ENCODE measurements around the gene RALGAPA1. TPM values are rescaled to one million over a fixed set of nuclear protein-coding genes. Genes with fewer than 3 reads are reported as not detected.

Gene RALGAPA1
- polyA plus RNA-seq, 1 donor from 2014 or later, result 24.6 TPM

DNA sequence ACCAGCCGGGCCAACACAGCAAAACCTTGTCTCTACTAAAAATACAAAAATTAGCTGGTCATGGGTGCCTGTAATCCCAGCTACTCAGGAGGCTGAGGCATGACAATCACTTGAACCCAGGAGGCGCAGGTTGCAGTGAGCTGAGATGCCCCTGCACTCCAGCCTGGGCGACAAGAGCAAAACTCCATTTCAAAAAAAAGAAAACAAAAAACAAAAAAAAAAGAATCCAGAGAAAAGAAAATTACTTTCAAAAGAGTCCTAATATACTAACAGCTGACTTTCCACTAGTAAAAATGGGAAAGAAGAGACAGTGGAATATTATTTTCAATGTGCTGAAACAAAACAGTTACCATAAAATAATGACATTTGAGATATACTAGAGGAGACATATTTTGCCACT lies 283.4 kb downstream of the RALGAPA1 start:
- Mint-ChIP-seq H3K4me1 (no peaks in the 10 kb centered on the region), H3K27ac (no peak overlapping the region), H3K27me3 (peaks cover 12% of the 10 kb centered on the region), H3K4me3 (no peak overlapping the region), H3K9me3 (peaks cover 0 to 3% (median 0%) of the 10 kb centered on the region in 3 donors), H3K36me3 (no peaks in the 10 kb centered on the region)

DNA sequence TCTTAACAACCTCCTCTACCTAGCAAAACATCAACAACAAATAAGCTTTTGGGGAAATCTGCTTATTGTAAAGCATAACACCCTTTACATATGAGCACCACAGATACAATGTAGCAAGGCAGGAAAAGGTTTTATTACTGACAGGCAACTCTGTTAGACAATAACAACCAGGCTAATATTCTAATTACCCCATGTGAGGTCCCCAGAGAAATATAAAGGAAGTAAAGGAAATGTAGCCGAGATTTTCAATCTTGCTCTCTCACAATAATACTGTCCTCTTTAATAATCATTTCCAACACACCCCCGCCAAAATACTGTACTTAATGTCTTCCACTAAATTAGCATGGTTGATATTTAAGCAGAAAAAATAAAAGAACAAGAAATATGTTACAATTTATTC lies 289.1 kb downstream of the RALGAPA1 start:
- H3K36me3 Mint-ChIP-seq, result no peaks in the 10 kb centered on the region
- peaks cover 0 to 3% (median 0%) of the 10 kb centered on the region in 3 donors for H3K9me3 Mint-ChIP-seq
- peaks cover 0 to 5% (median 5%) of the 10 kb centered on the region in 3 donors for H3K4me1 Mint-ChIP-seq
- H3K4me3 Mint-ChIP-seq, result no peak overlapping the region
- no peak overlapping the region for H3K27ac Mint-ChIP-seq
- peaks cover 1% of the 10 kb centered on the region for H3K27me3 Mint-ChIP-seq

DNA sequence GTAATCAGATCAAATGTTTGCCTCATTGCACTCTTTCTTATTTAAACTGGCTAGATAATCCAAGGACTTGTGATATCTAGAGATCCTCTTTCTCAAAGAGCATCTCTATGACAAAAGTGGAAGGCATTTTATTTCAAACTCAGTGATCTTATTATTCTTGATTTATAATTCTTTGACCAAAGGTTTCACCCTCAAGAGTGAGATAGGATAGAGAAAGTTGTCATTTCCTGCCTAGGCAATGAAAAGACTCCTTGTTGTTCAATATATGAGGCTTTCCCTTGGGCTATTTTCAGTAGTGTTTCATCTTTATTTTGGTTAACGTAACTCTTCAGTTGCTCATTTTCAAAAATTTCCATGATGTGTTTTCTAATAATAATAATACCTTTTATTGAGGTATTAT lies 293.2 kb downstream of the RALGAPA1 start:
- Mint-ChIP-seq H3K4me3 (no peak overlapping the region), H3K27ac (no peak overlapping the region), H3K27me3 (no peaks in the 10 kb centered on the region), H3K9me3 (no peaks in the 10 kb centered on the region), H3K4me1 (peaks cover 0 to 5% (median 5%) of the 10 kb centered on the region in 3 donors), H3K36me3 (peaks cover 2% of the 10 kb centered on the region)

DNA sequence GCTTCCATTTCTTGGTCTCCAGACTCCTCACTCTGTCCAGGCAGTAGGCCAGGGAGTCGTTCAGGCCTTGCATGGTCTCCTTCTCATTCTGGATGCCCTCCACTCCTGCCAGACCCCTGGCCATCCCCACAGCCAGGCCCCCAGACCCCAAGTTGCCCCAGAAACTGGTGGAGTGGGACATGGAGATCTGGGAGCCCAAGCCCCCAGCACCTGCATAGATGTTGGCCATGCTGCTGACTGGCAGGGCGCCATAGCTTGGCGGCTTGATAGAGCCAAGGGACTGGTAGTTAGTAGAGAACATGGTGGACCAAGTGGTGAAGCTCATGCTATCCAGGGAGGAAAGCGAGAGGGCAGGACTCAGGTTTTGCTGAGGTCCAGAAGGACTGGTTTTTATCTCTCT lies 296.3 kb downstream of the RALGAPA1 start:
- no peaks in the 10 kb centered on the region for H3K9me3 Mint-ChIP-seq
- H3K4me1 Mint-ChIP-seq, result no peaks in the 10 kb centered on the region
- H3K4me3 Mint-ChIP-seq, result no peak overlapping the region
- H3K36me3 Mint-ChIP-seq, result peaks cover 2% of the 10 kb centered on the region
- H3K27ac Mint-ChIP-seq, result no peak overlapping the region
- no peaks in the 10 kb centered on the region for H3K27me3 Mint-ChIP-seq

DNA sequence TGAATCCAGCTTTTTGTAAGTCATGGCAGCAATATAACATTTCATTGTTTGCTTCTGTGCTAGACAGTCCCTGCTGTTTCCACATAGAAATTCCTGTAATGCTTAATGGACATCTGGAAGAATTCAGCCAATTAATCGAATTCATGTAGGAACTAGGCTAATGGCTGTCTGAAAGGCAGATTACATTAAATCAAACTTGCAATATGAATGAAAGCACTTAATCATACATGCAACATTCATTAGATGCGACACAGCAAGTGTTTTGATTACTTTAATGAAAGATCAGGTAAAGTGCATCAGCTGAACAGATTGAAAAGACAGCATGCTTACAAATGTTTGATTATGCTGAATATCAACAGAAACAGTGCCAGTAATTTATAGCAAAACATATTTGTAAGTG lies 299.2 kb downstream of the RALGAPA1 start:
- no peak overlapping the region for H3K27ac Mint-ChIP-seq
- no peaks in the 10 kb centered on the region for H3K9me3 Mint-ChIP-seq
- no peaks in the 10 kb centered on the region for H3K27me3 Mint-ChIP-seq
- H3K4me1 Mint-ChIP-seq, result no peaks in the 10 kb centered on the region
- peaks cover 2% of the 10 kb centered on the region for H3K36me3 Mint-ChIP-seq
- no peak overlapping the region for H3K4me3 Mint-ChIP-seq

DNA sequence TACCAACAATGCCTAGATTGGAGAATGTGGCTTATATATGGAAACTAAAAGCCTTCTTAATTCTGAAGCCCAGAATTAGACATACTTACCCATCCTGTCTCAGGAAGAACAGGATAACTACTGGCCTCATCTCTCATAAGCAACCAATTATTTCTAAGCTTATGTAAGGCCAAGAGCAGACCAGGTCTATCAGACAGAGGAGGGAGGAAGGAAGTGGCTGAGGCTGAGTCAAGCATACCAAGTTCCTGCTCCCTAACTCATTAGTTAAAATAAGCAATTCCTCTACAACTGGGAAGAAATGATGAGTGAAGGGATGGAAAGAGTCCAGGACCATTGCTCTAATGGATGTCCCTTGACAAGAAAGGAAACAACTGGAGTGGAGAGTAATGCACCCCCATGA lies 302.2 kb downstream of the RALGAPA1 start:
- Mint-ChIP-seq H3K27me3 (no peaks in the 10 kb centered on the region), H3K27ac (no peak overlapping the region), H3K4me3 (no peak overlapping the region), H3K4me1 (no peaks in the 10 kb centered on the region), H3K9me3 (no peaks in the 10 kb centered on the region), H3K36me3 (peaks cover under 1% of the 10 kb centered on the region)

DNA sequence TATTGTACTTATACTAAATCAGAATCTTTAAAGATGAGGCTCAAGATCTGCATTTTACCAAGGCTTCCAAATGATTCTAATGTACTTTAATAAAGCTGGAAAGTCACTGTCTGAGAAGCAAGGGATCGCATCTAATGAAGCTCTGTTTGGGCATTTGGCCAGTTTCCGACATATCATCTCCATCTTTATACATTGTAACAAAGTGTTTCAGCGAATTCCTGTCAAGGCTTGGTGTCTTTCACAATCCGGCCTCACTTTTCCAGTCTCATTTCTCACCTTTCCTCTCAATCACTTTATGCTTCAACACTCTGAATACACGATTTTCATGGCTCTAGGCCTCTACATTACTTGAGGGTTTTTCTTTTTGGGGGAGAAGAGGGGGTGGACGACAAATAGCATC lies 302.6 kb downstream of the RALGAPA1 start:
- Mint-ChIP-seq H3K27me3 (peaks cover 3% of the 10 kb centered on the region), H3K4me3 (no peak overlapping the region), H3K9me3 (no peaks in the 10 kb centered on the region), H3K4me1 (no peaks in the 10 kb centered on the region), H3K27ac (no peak overlapping the region), H3K36me3 (no peaks in the 10 kb centered on the region)

DNA sequence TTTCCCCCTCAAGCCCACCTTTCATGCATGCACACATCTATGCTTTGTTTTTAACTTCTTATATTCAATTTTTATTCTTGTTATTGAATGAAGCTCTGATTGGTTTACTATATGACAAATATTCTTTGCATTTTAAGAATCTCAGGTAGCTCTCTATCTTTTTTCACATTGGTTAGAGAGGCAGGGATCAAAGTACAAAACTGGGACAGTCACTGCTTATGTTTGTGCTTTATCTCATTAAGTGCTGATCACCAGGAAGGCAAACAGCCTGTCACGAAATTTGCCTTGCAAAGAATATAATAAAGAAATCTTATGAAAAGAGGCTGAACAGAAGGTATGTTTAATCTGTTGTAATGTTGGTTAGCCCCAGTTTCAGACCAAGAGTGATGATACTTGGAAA lies 304.8 kb downstream of the RALGAPA1 start:
- Mint-ChIP-seq H3K27ac (peak overlapping the region in 1 of 3 donors; percentile 38), H3K27me3 (peaks cover 10% of the 10 kb centered on the region), H3K4me1 (no peaks in the 10 kb centered on the region), H3K4me3 (no peak overlapping the region), H3K9me3 (peaks cover 2 to 7% (median 3%) of the 10 kb centered on the region in 3 donors), H3K36me3 (no peaks in the 10 kb centered on the region)

DNA sequence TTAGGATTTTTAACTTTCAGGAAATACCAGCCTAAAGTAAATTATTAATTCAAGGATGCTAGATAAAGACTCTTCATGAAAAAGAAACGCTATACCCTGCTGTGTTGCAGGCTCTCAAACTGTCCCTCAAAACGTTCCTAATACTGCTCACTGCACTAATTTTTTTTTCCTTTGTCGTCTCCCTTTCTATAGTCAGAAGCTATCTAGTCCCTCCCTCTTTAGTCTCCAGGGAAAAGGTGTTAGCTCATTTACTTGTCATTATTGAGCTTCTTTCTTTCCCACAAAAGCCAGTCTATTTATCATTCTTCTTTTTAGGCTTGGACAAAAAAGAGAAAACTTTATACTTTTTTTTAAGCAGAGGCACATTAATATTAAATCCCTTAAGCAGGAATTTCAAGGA lies 305.4 kb downstream of the RALGAPA1 start:
- H3K9me3 Mint-ChIP-seq, result peaks cover 2 to 7% (median 3%) of the 10 kb centered on the region in 3 donors
- peaks cover 13% of the 10 kb centered on the region for H3K27me3 Mint-ChIP-seq
- no peak overlapping the region for H3K27ac Mint-ChIP-seq
- no peaks in the 10 kb centered on the region for H3K36me3 Mint-ChIP-seq
- H3K4me3 Mint-ChIP-seq, result no peak overlapping the region
- no peaks in the 10 kb centered on the region for H3K4me1 Mint-ChIP-seq

GRCh38 chr14:35499180-35499579 lies 309.9 kb downstream of the RALGAPA1 start:
- peaks cover 26% of the 10 kb centered on the region for H3K27me3 Mint-ChIP-seq
- H3K27ac Mint-ChIP-seq, result no peak overlapping the region
- peaks cover 3 to 7% (median 4%) of the 10 kb centered on the region in 3 donors for H3K9me3 Mint-ChIP-seq
- H3K36me3 Mint-ChIP-seq, result peaks cover 5% of the 10 kb centered on the region
- H3K4me1 Mint-ChIP-seq, result no peaks in the 10 kb centered on the region
- no peak overlapping the region for H3K4me3 Mint-ChIP-seq

DNA sequence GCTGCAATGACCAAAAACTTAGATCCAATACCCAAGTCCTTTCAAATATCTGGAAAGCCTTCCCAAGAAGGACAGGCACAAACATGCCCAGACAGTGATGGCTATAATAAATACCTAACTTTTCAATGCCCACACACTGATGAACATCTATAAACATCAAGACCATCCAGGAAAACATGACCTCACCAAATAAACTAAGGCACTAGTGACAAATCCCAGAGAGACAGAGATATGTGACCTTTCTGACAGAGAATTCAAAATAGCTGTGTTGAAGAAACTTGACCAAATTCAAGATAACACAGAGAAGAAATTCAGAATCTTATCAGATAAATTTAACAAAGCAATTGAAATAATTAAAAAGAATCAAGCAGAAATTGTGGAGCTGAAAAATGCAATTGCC lies 313.8 kb downstream of the RALGAPA1 start:
- Mint-ChIP-seq H3K27ac (no peak overlapping the region), H3K9me3 (peaks cover 9 to 14% (median 12%) of the 10 kb centered on the region in 3 donors), H3K27me3 (peaks cover 28% of the 10 kb centered on the region)

DNA sequence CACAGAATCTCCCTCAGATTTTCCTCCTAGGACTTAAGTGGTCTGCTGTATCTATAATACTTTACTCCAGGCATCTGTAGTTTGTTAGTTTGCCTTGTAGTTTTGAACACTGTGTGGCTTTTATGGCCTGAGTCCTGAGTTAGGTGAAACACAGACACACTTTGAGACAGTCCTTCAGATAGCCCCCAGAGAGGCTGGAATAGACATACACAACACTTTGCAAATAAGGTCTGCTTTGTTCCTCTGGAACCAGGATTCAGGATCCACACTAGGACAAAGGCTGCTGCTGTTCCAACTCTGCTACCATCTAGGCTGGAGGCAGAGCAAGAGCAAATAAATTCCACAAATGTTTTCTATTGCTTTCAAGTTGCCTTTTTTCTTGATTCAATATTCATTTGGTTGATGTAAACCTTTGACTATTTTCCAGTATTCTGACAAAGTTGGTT lies 316.5 kb downstream of the RALGAPA1 start:
- H3K27ac Mint-ChIP-seq, result no peak overlapping the region
- H3K36me3 Mint-ChIP-seq, result peaks cover 7% of the 10 kb centered on the region
- H3K27me3 Mint-ChIP-seq, result peaks cover 20% of the 10 kb centered on the region
- no peak overlapping the region for H3K4me3 Mint-ChIP-seq
- H3K4me1 Mint-ChIP-seq, result no peaks in the 10 kb centered on the region
- peaks cover 6 to 9% (median 7%) of the 10 kb centered on the region in 3 donors for H3K9me3 Mint-ChIP-seq

More for the DNA sequence above, 313.8 kb downstream of the RALGAPA1 start:
- Mint-ChIP-seq H3K4me1 (no peaks in the 10 kb centered on the region), H3K36me3 (peaks cover 7% of the 10 kb centered on the region), H3K4me3 (no peak overlapping the region)

Other genes with a start within 250 kb of the RALGAPA1 start
- 1.9 TPM for gene BRMS1L, start 17.0 kb upstream of the RALGAPA1 start, polyA plus RNA-seq